GM18520 (cell line): ENCODE results near the gene SLC16A11.

Experiments
- ATAC-seq: cut with Tn5 transposase; IDR thresholded peaks from one replicate; pipeline ENCODE4 v1.9.1; 2021; ENCODE audit not compliant: unreplicated experiment

Gene SLC16A11

DNA sequence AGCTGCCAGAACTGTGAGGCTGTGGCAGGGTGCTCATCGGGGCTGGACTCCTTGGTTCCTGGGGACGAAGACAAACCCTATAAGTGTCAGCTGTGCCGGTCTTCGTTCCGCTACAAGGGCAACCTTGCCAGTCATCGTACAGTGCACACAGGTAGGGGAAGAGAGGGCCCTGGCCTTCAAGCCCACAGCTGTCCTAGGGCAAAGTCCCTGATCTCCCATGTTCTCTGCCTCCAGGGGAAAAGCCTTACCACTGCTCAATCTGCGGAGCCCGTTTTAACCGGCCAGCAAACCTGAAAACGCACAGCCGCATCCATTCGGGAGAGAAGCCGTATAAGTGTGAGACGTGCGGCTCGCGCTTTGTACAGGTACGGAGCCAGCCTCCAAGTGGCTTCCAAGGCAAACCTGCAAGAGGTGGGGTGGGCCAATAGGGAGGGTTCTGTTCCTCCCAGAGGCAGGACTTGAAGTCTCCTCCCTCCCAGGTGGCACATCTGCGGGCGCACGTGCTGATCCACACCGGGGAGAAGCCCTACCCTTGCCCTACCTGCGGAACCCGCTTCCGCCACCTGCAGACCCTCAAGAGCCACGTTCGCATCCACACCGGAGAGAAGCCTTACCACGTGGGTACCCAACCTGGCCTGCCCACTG is 17.3 kb downstream of the SLC16A11 start:
- ATAC-seq, result no peak

DNA sequence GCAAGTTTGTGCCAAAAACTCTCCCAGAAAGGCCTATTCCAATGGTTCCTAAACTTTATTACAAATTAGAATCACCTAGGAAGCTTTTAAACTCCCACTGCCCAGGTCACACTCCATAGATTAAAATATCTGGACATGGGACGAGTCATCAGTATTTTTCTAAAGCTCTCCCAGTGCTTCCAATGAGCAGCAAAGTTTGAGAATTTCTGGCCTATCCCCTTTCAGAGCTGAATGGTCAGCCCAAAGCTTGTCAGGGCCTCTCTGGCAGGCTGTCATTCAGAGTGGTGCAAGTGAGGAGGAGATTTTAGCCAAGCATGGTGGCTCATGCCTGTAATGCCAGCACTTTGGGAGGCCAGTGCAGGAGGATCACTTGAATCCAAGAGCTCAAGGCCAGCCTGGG is 18.6 kb downstream of the SLC16A11 start:
- no peak for ATAC-seq

- ATAC-seq, result no peak
These were observed 19.5 kb downstream of the SLC16A11 start for GRCh38 chr17:7024402-7024785.

DNA sequence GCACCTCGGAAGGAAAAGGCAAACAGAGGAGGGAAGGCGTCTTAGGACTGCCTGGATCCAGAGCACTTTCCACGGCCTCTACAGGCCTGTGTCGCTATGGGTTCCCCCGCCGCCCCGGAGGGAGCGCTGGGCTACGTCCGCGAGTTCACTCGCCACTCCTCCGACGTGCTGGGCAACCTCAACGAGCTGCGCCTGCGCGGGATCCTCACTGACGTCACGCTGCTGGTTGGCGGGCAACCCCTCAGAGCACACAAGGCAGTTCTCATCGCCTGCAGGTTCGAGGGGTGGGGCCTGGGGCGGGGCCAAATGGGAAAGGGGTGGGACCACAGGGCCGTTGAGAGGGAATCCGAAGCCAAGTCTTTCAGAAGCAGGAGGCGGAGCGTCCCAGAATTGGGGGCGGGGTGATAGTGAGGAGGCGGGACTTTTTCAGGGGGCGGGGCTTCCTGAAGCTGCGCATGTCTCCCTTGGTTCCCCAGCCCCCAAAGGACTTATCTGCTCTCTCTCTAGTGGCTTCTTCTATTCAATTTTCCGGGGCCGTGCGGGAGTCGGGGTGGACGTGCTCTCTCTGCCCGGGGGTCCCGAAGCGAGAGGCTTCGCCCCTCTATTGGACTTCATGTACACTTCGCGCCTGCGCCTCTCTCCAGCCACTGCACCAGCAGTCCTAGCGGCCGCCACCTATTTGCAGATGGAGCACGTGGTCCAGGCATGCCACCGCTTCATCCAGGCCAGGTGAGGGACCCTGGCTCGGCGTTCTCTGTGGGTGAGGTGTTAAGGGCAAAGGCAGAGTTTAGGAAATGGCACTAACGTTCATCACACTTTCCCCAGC is 20.1 kb downstream of the SLC16A11 start:
- ATAC-seq, result no peak

- ATAC-seq, result no peak
These were observed 20.9 kb downstream of the SLC16A11 start, which contains the start of gene BCL6B for GRCh38 chr17:7022781-7023571. Gene BCL6B, plus strand, starts transcription at chr17:7023050. Its CDS starts 622 bp downstream, at chr17:7023672.

DNA sequence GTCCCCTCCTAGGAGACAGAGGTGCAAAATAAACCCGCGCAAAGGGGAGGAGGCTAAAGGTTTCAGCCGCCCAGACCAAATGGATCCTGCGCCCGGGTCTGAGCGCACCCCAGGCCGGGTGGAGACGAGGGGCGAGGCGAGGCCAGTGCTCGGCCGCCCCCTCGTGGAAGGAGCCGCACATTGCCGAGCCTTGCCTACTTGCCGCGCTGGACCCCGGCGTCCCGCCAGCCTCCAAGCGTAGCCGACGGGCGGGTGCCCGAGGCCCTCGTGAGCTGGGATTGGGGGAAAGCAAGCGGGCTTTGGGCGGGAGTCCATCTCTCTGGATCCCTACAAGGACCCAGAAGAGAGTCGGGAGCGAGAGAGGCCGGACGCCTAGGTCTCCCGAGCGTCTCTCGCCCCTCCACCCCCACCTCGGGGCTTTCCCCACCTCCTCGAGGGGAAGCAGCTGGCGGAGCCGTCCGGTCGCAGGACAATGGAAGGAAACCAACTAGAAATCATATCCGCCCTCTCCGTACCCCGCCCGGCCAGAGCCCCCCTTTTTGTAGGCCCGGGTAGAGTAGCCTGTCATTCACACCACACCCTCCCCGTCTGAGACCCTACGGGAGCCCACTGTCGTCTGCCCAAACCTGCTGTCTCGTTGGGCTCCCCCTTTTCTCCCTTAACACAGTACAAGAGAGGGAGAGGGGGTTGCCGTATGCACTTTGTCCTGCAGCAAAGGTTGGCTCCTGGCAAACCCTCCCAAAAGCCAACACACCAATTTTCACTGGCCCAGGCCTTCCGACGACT is 21.7 kb downstream of the SLC16A11 start:
- peak; percentile 48 for ATAC-seq

GRCh38 chr17:7020894-7021664 is 22.8 kb downstream of the SLC16A11 start:
- ATAC-seq, result no peak

GRCh38 chr17:7019839-7020519 is 23.9 kb downstream of the SLC16A11 start:
- ATAC-seq, result no peak

- no peak for ATAC-seq
These were observed 24.5 kb downstream of the SLC16A11 start for GRCh38 chr17:7019367-7019766.

DNA sequence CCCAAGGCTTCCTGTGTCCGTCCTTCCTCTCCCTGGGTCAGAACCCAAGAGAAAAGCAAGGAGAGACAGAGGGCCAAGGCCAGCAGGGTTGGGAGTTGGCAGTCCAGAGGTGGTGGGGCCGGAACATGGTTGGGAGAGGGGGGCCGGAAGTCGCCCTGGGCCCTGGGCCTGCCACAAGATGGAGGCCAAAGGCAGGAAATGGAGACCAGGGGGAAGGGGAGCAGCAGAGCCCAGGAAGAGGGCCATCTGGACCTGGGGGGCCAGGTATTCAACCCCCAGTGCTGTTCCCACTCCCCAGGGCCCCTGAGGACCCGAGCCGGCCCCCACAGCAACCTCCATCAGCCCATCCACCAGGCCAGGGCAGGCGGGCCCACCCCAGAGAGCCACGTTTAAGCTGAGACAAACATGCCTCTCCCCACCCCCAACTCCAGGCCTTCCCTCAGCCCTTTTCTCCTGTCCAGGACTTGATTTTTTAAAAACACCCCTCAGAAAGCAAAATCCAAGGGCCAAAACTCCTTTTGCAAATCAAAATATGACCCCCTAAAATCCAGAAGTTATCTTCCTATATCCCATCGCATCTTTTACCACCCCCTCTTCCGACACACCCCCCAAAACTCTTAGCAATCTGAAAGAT is 25.4 kb downstream of the SLC16A11 start:
- ATAC-seq, result no peak

- ATAC-seq, result no peak
These were observed 26.1 kb downstream of the SLC16A11 start for GRCh38 chr17:7017827-7018200.

GRCh38 chr17:7016886-7017826 is 26.7 kb downstream of the SLC16A11 start:
- no peak for ATAC-seq

DNA sequence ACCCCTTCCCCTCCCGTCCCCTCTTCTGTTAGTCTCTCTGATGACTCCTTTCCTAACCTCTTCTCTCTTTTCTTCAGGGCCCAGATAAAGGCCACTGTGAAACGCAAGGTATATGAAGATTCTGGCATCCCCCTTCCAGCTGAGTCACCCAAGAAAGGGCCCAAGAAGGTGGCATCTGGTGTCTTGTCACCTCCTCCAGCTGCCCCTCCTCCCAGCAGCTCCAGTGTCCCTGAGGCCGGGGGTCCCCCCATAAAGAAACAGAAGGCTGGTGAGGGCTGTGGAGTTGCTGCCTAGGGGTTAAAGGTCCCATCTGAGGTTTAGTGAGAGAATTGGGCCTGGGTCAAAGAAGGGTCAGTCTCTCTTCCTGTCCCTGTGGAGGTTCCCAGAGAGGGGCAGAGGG is 27.5 kb downstream of the SLC16A11 start:
- ATAC-seq, result no peak

DNA sequence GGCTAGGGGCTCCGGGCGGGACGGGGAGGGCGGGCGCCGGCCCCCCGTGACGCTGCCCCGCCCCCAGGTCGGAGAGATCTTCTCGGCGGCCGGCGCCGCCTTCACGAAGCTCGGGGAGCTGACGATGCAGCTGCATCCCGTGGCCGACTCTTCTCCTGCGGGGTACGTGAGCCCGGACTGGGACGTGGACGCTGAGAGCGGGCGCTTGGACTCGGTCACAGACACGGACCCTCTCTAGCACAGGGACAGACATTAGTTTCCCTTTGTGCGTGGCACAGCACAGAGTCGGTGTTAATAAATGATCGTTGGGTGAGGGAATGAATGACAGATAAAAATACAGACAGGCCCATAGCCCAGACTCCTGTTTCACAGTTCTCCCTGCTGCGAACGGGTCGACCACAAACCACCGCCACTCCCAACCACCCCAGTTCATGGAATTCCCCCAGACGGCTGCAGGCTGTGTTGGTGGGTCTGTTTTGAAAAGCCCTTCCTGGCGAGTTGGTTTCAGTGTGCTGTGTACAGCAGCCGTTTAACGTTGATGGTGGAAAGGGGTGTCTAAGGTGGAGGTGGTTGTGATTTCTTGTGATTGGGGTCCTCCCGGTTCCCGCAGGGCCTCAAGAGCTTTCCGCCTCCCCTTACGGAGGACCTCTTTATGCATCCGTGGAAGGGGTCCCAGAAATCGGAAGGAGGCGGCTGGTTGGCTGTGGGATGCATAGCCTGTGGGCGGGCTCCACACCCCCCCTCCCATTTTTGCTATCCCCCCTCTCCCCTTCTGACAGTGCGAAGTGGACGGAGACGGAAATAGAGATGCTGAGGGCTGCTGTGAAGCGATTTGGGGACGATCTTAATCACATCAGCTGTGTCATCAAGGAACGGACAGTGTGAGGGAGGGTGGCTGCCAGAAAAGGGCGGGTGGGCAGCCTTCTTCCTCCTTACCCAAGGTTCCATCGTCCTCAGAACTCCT is 28.6 kb downstream of the SLC16A11 start:
- ATAC-seq, result no peak

DNA sequence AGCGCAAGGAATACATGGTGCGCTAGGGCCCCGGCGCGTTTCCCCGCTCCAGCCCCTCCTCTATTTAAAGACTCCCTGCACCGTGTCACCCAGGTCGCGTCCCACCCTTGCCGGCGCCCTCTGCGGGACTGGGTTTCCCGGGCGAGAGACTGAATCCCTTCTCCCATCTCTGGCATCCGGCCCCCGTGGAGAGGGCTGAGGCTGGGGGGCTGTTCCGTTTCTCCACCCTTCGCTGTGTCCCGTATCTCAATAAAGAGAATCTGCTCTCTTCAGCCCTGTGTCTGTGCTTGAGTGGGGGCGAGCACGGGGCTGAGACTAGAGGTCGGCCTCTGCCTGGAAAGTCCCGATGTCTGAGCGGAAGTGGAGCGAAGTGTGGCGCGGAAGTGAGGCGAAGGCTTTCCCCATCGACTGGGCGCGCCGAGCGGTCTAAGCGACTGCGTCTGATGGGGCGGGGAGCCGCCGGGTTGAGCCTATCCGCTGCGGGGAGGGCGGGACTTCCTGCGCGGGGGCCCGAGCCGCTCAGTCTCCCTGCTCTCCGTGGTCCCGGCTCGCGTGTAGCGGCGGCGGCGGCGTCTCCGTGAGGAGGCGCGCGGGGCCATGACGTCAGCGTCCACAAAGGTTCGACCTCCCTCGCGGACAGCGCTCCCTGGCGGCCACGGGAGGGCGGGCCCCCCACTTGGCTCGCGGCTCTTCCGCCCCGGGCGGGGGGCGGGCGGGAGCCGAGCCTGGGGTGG is 29.5 kb downstream of the SLC16A11 start:
- peak; percentile 88 for ATAC-seq

GRCh38 chr17:7011942-7012254 is 32.0 kb downstream of the SLC16A11 start:
- ATAC-seq, result no peak
